HG03045 (cell line): ENCODE measurements around the gene CRIP2.

ENCODE experiments used
- ATAC-seq: cut with Tn5 transposase; IDR thresholded peaks from one replicate; pipeline ENCODE4 v1.9.1; 2021; ENCODE audit warnings: mild to moderate bottlenecking, moderate library complexity; ENCODE audit not compliant: unreplicated experiment

Gene CRIP2, protein sequence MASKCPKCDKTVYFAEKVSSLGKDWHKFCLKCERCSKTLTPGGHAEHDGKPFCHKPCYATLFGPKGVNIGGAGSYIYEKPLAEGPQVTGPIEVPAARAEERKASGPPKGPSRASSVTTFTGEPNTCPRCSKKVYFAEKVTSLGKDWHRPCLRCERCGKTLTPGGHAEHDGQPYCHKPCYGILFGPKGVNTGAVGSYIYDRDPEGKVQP

DNA sequence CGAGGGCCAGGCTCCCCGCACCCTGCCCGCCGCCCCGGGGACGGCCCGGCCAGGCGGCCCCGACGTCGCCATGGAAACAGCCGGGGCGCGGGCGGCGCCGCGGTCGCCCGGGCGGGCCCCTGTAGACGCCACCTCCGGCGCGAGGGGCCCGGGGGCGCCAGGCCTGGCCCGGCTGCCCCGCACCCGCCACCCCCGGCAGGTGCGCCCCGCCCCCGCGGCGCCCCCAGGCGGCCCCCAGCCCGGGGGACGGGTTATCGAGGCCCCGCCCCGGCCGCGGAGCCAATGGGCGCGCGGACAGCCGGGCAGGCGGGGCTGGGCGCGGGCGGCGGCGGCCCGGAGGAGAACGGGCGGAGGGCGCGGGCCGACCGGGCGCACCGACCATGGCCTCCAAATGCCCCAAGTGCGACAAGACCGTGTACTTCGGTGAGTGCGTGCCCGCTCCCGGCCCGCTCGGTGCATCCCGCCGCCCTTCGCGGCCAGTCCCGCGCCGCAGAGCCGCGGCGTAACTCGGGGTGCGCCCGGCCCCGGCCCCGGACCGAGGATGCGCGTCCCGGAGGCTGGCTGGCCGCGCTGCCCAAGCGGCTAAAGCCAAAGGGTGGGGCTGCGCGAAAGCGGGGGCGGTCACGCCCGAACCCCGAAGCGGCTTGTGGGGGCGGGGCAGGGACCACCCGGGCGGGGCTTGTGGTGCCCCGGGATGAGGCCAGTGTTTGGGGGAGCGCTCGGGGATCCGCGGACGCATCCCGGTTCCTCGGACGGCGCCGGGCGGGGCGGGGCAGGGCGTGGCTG, at the start of gene CRIP2:
Gene CRIP2 (plus strand): TSS at position 339 of the 786 bp plus-strand sequence. CDS start 42 bp downstream, at position 381.
- ATAC-seq = no peak

DNA sequence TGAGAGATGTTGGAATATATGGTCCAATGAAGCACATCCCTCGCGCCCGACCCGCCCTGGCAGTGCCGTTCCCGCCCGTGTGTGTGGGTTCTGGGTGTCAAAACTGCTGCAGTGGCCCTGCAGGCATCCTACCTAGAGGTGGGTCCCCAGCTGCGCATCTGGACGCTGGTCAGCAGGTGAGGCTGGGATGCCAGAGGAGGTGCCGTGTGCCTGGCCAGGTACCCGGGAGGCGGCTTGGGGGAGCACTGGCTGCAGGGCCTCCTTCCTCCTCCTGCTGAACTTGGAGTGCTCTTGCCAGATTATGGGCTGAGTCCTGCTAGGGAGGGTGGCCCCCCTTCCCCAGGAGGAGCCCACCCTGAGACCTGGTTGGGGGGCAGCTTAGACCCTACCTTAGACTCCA, 49.8 kb upstream of the CRIP2 start:
- no peak for ATAC-seq

DNA sequence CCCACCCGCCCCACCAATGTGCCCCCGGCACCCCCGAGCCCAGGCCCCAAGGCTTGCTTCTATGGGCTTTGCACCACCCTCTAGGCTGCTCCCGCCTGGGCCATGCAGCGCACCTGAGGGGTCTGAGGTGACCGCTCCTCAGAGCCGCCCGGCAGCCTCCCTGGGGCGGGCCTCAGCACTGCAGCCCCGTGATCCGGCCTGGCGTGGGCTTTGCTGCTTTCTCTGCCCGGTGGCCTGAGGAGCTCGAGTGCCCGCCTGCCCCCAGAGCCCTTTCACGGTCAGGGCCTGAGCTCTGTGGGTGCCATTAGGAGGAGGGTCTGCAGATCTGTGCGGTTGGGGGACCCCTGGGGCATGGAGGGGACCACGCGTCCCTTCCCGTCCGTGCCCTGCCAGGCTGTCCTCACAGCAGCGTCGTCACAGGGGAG, 48.8 kb upstream of the CRIP2 start:
- ATAC-seq = no peak

DNA sequence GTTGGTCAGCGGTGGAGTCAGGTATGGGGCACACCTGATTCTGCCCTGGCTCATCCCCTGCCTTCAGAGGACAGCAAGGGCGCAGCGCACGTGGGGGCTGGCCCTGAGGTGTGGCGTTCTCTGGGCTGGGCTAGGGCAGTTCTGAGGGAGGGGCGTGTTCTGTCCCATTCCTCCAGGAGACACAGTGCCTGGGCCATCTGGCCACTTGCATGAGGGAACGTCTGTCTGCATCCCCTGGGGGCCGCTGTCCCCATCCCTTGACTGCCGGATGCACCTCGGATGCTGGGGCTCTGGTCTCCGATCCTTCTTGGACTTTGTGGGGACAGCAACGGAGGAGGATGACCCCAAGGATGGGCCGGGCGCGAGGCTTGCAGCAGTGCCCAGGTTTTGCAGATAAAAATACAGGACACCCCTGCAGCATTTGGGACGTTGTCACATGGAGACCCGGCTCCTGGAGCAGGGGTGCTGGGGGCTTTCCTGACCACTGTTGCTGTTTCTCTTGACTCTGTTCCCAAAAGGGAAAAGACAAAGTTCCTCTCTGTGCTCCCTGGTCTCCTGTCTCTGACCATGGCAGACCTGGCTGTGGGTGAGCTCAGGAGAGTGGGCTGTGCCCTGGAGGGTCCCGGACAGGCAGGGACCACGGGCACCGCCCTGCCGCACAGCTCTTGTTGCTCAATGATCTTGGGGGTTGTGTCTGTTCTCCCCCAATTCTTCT, 48.0 kb upstream of the CRIP2 start:
- no peak for ATAC-seq

DNA sequence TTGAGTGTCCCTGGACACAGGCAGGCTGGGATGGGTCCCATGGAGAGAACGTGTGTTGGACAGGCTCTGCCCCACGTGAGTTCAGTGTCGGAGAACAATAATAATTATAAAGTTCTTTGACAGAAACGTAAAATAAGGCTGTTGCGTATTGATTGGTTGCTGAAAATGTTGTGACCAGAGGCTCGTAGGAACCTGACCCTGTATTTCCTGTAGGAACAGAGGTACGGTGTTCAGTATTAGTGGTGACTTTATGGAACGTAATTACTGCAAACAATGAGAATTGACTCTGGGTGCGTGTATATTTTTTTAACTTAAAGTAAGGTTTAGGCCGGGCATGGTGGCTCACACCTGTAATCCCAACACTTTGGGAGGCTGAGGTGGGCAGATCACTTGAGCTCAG, 47.2 kb upstream of the CRIP2 start:
- ATAC-seq = no peak

DNA sequence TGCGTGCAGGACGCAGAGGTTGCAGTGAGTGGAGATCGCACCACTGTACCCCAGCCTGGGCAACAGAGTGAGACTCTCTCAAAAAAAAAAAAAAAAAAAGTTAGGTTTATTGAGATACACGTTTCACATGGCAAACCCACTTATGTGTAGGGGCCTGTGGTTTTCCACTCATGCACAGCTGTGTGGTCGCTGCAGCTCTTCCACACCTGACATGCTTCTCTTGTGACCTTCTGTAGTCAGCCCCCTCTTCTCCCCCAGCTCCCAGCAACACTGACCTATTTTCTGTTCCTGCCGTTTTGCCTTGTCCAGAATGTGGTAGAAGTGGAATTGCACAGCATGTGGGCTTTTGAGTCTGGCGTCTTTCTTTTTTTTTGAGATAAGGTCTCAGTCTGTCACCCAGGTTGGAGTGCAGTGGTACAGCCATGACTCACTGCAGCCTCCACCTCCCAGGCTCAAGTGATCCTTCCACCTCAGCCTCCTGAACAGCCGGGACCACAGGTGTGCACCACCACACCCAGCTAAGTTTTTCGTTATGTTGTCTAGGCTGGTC, 46.6 kb upstream of the CRIP2 start:
- no peak for ATAC-seq

DNA sequence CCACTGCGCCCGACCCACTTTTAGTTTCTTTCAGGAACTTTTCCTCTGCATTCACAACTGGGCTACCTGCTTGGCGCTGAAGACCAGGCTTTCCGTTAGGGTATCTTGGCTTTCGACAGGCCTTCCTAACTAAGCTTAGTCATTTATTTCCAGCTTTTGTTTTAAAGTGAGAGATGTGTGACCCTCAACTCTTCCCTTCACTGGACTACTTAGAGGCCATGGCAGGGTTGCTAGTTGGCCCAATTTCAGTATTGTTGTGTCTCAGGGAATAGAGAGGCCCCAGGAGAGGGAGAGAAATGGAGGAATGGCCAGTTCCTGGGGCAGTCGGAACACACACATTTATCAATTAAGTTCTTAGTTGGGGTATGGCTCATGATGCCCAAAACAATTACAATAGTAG, 44.6 kb upstream of the CRIP2 start:
- ATAC-seq = no peak

DNA sequence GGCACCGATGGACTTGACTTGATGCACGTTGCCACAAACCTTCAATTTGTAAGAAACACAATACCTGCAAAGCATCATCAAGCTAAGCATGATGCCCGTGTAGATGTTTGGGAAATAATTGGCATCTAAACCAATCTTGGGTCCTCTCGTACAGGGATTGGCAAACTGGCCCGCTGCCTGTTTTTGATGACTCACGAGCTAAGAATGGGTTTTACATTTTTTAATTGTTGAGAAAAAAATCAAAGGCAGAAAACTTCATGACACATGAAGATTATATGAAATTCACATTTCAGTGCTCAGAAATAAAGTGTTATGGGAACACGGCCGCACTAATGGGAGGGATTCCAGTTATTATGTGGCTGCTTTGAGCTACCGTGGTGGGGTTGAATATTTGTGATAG, 44.1 kb upstream of the CRIP2 start:
- no peak for ATAC-seq

DNA sequence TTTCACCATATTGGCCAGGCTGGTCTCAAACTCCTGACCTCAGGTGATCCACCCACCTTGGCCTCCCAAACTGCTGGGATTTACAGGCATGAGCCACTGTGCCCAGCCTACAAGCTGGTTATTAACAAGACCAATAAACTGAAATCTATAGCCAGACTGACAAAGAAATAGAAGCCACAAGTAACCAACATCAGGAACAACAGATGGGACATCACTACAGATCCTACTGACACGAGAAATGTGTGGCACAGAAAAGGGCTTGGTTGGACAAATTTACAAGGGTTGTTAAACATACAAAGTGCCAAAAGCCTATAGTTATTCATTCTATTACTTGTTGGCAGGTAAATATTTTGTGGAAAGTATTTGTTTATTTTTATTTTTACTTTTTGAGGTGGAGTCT, 43.4 kb upstream of the CRIP2 start:
- no peak for ATAC-seq

DNA sequence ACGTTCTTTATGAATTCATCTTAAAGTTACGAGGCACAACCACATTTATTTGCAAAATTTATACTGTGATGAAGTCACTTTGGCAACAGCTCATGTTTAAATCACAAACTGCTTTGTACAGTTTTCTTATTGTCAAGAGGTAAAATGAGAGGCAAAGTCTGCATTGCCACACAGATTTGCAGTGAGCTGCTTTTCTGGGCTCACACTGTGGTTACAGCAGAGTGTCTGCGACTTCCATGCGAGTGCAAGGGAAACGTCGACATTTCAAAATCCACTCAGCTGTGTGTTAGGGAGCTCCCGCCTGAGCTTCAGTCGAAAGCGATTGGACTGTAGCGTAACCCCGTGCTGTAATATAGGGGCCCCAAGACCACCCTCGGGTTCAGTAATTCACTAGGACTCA, 42.0 kb upstream of the CRIP2 start:
- ATAC-seq = no peak

DNA sequence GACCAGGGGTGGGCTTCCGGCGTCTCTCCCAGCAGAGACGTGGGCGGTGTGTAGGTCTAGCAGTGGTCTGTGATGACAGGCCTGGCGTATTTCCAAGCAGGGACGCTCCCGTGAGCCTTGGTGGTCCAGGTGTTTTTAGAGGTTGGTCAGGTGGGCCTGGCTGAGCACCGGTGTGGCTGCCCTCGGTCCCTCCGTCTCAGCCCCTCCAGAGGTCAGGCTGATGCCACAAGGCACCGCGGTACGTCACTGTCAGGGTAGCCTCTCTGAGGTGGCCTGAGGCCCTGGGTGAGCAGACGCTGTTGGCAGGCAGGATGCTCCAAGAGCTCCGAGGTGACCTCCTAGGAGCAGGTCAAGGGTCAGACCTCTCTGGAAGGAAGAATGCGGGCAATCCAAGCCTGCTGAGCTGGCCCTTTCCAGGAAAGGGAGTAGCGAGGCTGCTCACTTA, 41.4 kb upstream of the CRIP2 start:
- ATAC-seq = no peak

DNA sequence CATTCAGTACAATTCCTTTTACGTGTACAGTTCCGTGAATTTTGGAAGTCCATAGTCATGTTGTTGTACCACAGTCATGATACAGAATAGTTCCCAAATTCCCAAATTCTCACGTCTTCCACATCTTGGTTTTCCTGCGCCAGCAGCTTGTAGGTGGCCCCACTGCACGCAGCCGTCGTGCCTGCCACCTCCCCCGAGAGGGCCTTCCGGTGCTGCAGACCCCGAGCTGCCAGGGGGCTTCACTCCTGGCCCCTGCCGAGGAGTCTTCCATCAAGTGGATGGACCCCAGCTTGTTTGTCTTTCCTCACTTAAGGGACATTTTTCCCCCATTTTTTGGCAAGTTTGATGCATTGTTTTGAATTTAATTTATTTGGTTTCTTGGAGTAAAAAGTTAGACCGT, 38.2 kb upstream of the CRIP2 start:
- no peak for ATAC-seq

DNA sequence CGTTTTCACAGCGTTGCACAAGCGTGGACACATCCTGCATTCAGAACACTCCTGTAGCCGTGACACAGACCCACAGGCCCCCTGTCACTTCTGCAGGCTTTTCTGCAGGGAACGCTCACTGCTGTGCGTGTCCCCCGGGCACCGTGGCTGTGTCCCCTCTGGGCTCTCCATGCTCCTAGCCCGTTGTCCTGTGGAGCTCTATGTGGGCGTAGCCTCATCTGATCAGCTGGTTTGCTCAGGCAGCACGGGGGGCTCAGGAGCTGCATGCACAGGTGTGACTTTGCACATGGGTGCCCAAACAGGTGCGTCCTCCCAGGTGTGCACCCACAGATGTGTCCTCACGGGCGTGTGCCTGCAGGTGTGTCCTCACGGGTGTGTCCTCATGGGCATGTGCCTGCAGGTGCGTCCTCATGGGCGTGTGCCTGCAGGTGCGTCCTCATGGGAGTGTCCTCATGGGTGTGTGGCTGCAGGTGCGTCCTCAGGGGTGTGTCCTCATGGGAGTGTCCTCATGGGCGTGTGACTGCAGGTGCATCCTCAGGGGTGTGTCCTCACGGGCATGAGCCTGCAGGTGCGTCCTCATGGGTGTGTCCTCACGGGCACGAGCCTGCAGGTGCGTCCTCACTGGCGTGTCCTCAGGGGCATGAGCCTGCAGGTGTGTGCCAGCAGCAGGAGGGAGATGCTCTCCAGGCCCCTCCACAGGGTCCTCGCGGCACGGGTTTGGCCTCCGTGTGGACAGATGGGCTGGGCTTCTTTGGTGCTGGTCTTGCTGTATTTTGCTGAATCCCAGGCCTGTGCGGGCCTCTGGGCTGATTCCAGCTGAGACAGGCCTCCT, 37.5 kb upstream of the CRIP2 start:
- ATAC-seq = no peak

DNA sequence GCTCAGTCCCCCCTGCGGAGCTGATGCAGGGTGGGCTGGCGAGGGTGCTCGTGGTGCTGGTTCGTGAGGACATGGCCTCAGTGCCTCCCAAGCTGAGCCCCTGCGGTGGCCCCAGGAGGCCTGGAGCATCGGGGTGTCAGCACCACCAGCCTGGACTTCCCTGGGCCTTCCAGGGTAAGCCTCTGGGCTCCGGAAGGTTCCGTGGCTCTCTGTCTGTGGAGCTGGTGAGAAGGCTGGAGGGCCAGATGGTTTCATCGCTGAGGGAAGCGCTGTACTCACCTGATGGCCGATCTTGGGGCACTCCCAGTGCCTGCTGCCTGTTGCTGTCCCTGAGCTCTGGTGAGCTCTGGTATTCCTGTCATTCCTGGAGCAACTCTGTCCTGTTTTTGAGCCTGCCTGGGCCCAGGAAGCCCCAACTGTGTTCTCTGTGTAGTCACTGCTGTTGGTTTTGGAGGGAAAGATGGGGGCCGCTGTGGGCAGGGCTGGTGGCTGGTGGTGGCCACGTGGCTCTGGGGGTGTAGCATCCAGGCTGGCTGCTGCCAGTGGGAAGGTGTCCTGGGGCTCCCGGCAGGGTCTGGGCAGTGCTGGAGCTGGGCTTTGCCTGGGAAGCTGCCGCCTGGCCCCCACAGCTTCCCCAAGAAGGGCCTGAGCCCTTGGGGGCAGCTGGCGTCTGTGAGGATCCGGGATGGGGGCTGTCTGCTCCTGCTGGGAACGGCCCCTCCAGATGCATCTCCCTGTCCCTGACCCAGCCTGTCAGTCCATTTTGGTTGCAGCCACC, 36.7 kb upstream of the CRIP2 start:
- no peak for ATAC-seq

DNA sequence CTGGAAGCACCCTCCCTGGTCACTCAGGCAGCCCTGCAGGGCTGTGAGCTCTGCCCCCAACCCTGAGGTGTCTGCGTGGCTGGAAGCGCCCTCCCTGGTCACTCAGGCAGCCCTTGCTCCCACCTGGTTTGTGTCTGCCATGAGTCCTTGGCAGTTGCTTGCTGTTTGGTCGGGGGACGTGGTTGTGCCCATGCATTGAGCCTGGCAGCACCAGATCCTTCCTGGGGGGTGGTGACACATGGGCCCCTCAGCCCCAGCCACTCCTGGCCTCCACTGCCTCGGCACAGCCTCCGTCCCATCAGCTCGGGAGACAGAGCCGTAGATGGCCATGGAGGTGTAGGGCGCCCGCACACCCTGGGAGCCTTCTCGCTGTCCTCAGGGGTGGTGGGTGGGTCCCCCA, 35.4 kb upstream of the CRIP2 start:
- ATAC-seq = no peak

DNA sequence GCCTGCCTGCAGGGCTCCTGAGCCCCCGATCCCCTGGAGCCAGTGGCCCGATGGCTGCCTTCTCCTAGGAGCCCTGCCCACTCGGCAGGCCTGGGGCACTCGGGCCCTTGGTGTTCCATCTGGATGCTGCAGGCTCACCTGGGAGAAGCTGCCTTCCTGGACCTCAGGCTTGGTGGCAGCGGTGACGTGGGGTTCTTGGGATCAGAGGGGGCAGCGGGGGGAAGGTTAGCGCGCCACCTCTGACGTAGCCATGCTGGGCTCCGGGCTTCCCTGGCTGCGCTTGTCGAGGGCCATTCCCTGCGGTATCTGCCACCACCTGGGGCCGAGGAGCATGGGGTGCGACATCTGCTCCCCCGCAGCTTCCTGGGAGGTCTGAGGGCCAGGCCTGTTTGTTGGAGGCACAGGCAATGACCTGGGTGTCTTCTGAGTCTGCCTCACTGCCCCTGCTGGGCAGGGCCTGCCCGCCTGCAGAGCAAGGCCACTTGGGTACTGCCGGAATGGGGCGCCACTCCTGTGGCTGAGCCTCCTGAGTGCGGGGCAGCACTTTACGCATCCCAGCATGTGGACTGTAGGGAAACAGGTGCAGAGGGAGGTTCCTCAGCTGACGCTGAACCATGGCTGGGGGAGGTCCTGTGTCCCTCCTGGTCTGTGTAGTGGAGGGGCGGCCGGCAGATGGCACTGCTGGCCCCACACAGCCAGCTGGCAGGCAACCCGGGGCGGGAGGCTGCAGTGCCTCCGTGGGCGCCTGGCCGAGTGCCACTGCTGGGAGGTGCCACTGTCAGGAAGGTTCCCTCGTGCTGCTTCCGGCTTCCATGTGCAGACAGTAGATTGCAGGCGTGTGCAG, 34.7 kb upstream of the CRIP2 start:
- no peak for ATAC-seq

DNA sequence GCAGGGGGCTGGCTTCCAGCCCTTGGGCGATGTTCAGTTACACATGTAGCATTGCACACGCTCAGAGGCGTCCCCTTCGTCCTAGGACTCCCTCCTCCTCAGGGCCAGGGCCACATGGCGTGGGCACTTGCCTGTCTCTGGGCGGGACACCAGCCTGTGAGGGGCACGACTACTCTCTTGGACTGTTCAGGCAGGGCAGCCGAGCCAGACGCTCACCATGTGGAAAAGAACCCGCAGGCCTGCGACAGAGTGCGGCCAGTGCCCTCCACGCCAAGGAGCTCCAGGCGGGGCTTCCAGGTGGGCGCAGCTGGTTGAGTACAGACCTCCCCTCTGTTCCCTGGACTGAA, 34.1 kb upstream of the CRIP2 start:
- ATAC-seq = no peak

DNA sequence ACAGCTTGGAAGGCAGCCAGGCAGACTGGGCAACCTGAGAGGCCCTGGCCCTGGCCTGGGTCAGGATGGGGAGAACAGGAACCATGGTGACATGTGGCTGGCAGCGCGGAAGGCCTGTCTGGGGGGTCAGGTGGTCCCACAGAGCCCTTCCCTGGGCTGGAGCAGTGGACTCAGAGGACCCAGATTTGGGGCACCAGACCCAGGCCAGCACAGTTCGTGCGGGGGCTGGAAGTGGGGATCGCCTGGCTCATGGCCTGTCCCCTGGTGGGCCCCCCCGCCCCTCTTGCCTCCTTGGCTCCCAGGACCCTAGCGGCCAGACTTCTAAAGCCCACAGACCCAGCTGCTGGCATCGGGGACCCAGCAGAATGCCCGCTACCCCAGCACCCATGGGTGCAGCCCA, 33.6 kb upstream of the CRIP2 start:
- no peak for ATAC-seq

DNA sequence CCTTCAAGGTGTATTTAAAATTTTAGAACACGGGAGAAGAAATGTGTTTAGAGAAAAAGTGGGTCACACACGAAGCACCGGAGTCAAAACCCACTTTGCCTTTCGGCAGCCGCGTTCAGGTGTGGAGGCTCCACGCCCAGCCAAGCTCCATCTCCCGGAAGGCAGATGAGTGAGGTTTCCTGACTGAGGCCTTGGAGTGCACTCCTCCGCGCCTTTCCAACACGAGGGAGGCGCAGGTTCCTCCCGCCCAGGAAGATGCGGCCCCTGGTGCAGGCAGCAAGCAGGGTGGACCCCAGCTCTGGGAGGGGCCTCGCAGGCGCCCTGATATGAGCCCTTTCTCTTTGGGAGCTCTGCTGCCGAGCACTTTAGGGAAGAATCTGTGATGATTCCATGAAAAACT, 32.5 kb upstream of the CRIP2 start:
- no peak for ATAC-seq
